Suprapubic skin (tissue), 4 donors: ENCODE measurements around the gene SCRN1.

ENCODE experiments used
- EP300 ChIP-seq: sonication (generic); formaldehyde crosslinking; IDR thresholded peaks from one replicate; pipeline ENCODE4 v1.6.1; 2017; ENCODE audit warnings: antibody characterized with exemption
- POLR2A ChIP-seq, 2 donors: fragments of 450-650 bp; IDR thresholded peaks; one replicate each; pipeline ENCODE4 v1.6.1; 2017; ENCODE audit warnings: antibody characterized with exemption in 2 of 2, mild to moderate bottlenecking in 2 of 2, moderate library complexity in 2 of 2
- POLR2AphosphoS5 ChIP-seq, 3 donors: sonication (generic); formaldehyde crosslinking; IDR thresholded peaks; one replicate each; pipeline ENCODE4 v1.6.1; 2017; ENCODE audit warnings: antibody characterized with exemption in 3 of 3
- TF ChIP-seq, protein P1 (sequence below), 2 donors: fragments of 200-600 bp in 1 of 2; fragments of 450-650 bp in 1 of 2; sonication (generic) in 1 of 2; IDR thresholded peaks; one replicate each; pipeline ENCODE4 v1.5.1; 2016 to 2019; ENCODE audit warnings: antibody characterized with exemption in 2 of 2, mild to moderate bottlenecking in 1 of 2, moderate library complexity in 1 of 2

DNA sequence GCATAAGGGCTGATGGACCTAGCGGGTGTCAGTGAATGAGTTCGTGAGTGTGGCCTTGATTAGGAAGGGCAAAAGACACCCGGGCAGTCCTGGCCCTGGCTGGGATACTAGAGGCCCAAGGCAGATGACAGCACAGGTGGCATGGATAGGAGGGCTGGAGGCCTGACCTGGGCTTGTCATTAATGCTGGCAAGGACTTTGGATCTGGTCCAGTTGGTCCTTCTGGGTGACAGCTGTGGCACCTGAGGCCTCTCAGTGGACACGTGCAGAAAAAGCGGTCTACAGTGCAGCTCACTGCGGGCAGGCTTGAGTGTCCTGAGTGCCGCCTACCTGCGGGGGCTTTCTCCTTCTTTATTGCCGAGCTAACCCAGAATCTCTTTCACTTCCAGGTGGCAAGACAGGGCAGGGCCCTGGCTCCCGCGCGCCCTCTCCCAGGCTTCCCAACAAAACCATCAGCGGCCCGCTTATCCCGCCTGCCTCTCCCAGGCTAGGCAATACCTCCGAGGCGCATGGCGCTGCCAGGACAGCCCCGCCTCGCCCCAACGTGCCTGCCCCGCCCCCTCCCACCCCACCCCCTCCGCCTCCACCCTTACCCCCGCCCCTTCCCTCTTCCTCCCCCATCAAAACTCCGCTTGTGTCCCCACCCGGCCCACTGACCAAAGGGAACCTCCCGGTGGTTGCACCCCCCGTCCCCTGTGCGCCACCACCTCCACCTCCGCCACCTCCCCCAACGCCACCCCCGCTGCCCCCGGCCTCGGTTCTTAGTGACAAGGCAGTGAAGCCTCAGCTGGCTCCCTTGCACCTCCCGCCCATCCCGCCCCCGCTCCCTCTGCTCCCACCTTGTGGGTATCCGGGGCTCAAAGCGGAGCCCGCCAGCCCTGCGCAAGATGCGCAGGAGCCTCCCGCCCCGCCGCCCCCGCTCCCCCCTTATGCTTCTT, 105.9 kb downstream of the SCRN1 start:
- TF ChIP-seq POLR2AphosphoS5 (IDR thresholded peaks at IDR 0.05) (no peak), POLR2A (IDR thresholded peaks at IDR 0.05) (no peak), EP300 (no peak)
- TF ChIP-seq, protein P1, sequence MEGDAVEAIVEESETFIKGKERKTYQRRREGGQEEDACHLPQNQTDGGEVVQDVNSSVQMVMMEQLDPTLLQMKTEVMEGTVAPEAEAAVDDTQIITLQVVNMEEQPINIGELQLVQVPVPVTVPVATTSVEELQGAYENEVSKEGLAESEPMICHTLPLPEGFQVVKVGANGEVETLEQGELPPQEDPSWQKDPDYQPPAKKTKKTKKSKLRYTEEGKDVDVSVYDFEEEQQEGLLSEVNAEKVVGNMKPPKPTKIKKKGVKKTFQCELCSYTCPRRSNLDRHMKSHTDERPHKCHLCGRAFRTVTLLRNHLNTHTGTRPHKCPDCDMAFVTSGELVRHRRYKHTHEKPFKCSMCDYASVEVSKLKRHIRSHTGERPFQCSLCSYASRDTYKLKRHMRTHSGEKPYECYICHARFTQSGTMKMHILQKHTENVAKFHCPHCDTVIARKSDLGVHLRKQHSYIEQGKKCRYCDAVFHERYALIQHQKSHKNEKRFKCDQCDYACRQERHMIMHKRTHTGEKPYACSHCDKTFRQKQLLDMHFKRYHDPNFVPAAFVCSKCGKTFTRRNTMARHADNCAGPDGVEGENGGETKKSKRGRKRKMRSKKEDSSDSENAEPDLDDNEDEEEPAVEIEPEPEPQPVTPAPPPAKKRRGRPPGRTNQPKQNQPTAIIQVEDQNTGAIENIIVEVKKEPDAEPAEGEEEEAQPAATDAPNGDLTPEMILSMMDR (IDR thresholded peaks at IDR 0.05): no peak
